Measurements from ENCODE around the gene TRIM62. TPM values are rescaled to one million over a fixed set of nuclear protein-coding genes. Genes with fewer than 3 reads are reported as not detected.
"Not testable (repeated sequence)": the region's sequence is repeated elsewhere in the genome, so short reads cannot be mapped to it uniquely, and the experiment has no call there.

TRIM62 gene
- polyA plus RNA-seq, 4 donors, result 2.4 to 3.6 (median 2.8) TPM

- FAIRE-seq, result no peak
- peaks cover 2 to 22% (median 4%) of the 10 kb centered on the region in 3 donors for H3K36me3 ChIP-seq (ENCODE audit: control insufficient read depth in 3 of 3, insufficient read depth in 2 of 3, low read depth in 1 of 3, low read length in 3 of 3)
These were observed 39.3 kb downstream of the TRIM62 start for GRCh38 chr1:33142483-33143064.

GRCh38 chr1:33141781-33142180 lies 40.1 kb downstream of the TRIM62 start:
- Histone ChIP-seq H3K4me3 (ENCODE audit: low read depth in 1 of 3, low read length in 3 of 3) (no peak overlapping the region), H3K4me1 (ENCODE audit: control insufficient read depth in 3 of 3, insufficient read depth in 2 of 3, low read depth in 1 of 3, low read length in 2 of 3) (no peaks in the 10 kb centered on the region), H3K27me3 (ENCODE audit: control insufficient read depth in 3 of 3, insufficient read depth in 3 of 3, low read length in 3 of 3) (no peaks in the 10 kb centered on the region), H3K9me3 (ENCODE audit: control insufficient read depth in 2 of 2, insufficient read depth in 1 of 2, low read depth in 1 of 2, low read length in 1 of 2) (no peaks in the 10 kb centered on the region), H3K36me3 (ENCODE audit: control insufficient read depth in 3 of 3, insufficient read depth in 2 of 3, low read depth in 1 of 3, low read length in 3 of 3) (peaks cover 0 to 14% (median 2%) of the 10 kb centered on the region in 3 donors), H3K27ac (ENCODE audit: low read depth in 1 of 3, low read length in 2 of 3) (no peak overlapping the region)
- no peak for FAIRE-seq
- WGBS, 3 donors, result 62 to 76% (median 70%) methylated on average over 3 of the region's 3 CpGs
- no peak for DNase-seq

More at GRCh38 chr1:33142483-33143064, 39.3 kb downstream of the TRIM62 start:
- Histone ChIP-seq H3K27me3 (ENCODE audit: control insufficient read depth in 3 of 3, insufficient read depth in 3 of 3, low read length in 3 of 3) (no peaks in the 10 kb centered on the region), H3K4me3 (ENCODE audit: low read depth in 1 of 3, low read length in 3 of 3) (no peak overlapping the region), H3K4me1 (ENCODE audit: control insufficient read depth in 3 of 3, insufficient read depth in 2 of 3, low read depth in 1 of 3, low read length in 2 of 3) (no peaks in the 10 kb centered on the region), H3K27ac (ENCODE audit: low read depth in 1 of 3, low read length in 2 of 3) (no peak overlapping the region), H3K9me3 (ENCODE audit: control insufficient read depth in 2 of 2, insufficient read depth in 1 of 2, low read depth in 1 of 2, low read length in 1 of 2) (no peaks in the 10 kb centered on the region)
- DNase-seq, result no peak
- WGBS, 3 donors, result 58 to 76% (median 69%) methylated on average over 7 of the region's 7 CpGs

- 77 to 88% (median 84%) methylated on average over 2 of the region's 2 CpGs for WGBS, 3 donors
- no peak for DNase-seq
- no peak for FAIRE-seq
- Histone ChIP-seq H3K27me3 (ENCODE audit: control insufficient read depth in 3 of 3, insufficient read depth in 3 of 3, low read length in 3 of 3) (no peaks in the 10 kb centered on the region), H3K4me1 (ENCODE audit: control insufficient read depth in 3 of 3, insufficient read depth in 2 of 3, low read depth in 1 of 3, low read length in 2 of 3) (no peaks in the 10 kb centered on the region), H3K4me3 (ENCODE audit: low read depth in 1 of 3, low read length in 3 of 3) (no peak overlapping the region), H3K36me3 (ENCODE audit: control insufficient read depth in 3 of 3, insufficient read depth in 2 of 3, low read depth in 1 of 3, low read length in 3 of 3) (peaks cover 0 to 9% (median 0%) of the 10 kb centered on the region in 3 donors), H3K9me3 (ENCODE audit: control insufficient read depth in 2 of 2, insufficient read depth in 1 of 2, low read depth in 1 of 2, low read length in 1 of 2) (no peaks in the 10 kb centered on the region), H3K27ac (ENCODE audit: low read depth in 1 of 3, low read length in 2 of 3) (no peak overlapping the region)
These were observed 40.6 kb downstream of the TRIM62 start for GRCh38 chr1:33141216-33141615.

- Histone ChIP-seq H3K4me3 (ENCODE audit: low read depth in 1 of 3, low read length in 3 of 3) (no peak overlapping the region), H3K4me1 (ENCODE audit: control insufficient read depth in 3 of 3, insufficient read depth in 2 of 3, low read depth in 1 of 3, low read length in 2 of 3) (no peaks in the 10 kb centered on the region), H3K9me3 (ENCODE audit: control insufficient read depth in 2 of 2, insufficient read depth in 1 of 2, low read depth in 1 of 2, low read length in 1 of 2) (no peaks in the 10 kb centered on the region), H3K36me3 (ENCODE audit: control insufficient read depth in 3 of 3, insufficient read depth in 2 of 3, low read depth in 1 of 3, low read length in 3 of 3) (peaks cover 0 to 1% (median 0%) of the 10 kb centered on the region in 3 donors), H3K27ac (ENCODE audit: low read depth in 1 of 3, low read length in 2 of 3) (no peak overlapping the region), H3K27me3 (ENCODE audit: control insufficient read depth in 3 of 3, insufficient read depth in 3 of 3, low read length in 3 of 3) (no peaks in the 10 kb centered on the region)
- 59 to 67% (median 60%) methylated on average over 8 to 9 of the region's 9 CpGs for WGBS, 3 donors
- DNase-seq, result no peak
- FAIRE-seq, result no peak
These were observed 41.4 kb downstream of the TRIM62 start for GRCh38 chr1:33140153-33141149.

- peak in 1 of 2 donors; percentile 45 for DNase-seq
- Histone ChIP-seq H3K9me3 (ENCODE audit: control insufficient read depth in 2 of 2, insufficient read depth in 1 of 2, low read depth in 1 of 2, low read length in 1 of 2) (no peaks in the 10 kb centered on the region), H3K4me1 (ENCODE audit: control insufficient read depth in 3 of 3, insufficient read depth in 2 of 3, low read depth in 1 of 3, low read length in 2 of 3) (no peaks in the 10 kb centered on the region), H3K27me3 (ENCODE audit: control insufficient read depth in 3 of 3, insufficient read depth in 3 of 3, low read length in 3 of 3) (no peaks in the 10 kb centered on the region), H3K27ac (ENCODE audit: low read depth in 1 of 3, low read length in 2 of 3) (no peak overlapping the region), H3K4me3 (ENCODE audit: low read depth in 1 of 3, low read length in 3 of 3) (no peak overlapping the region), H3K36me3 (ENCODE audit: control insufficient read depth in 3 of 3, insufficient read depth in 2 of 3, low read depth in 1 of 3, low read length in 3 of 3) (no peaks in the 10 kb centered on the region)
- FAIRE-seq, result no peak
- 40 to 62% (median 61%) methylated on average over 8 of the region's 8 CpGs for WGBS, 3 donors
These were observed 44.0 kb downstream of the TRIM62 start for GRCh38 chr1:33137800-33138199.

GRCh38 chr1:33136041-33136440 lies 45.8 kb downstream of the TRIM62 start:
- not testable (repeated sequence) for H3K9me3 ChIP-seq (ENCODE audit: control insufficient read depth in 2 of 2, insufficient read depth in 1 of 2, low read depth in 1 of 2, low read length in 1 of 2); H3K27ac ChIP-seq (ENCODE audit: low read depth in 1 of 3, low read length in 2 of 3); H3K27me3 ChIP-seq (ENCODE audit: control insufficient read depth in 3 of 3, insufficient read depth in 3 of 3, low read length in 3 of 3); H3K36me3 ChIP-seq (ENCODE audit: control insufficient read depth in 3 of 3, insufficient read depth in 2 of 3, low read depth in 1 of 3, low read length in 3 of 3); DNase-seq; FAIRE-seq; H3K4me3 ChIP-seq (ENCODE audit: low read depth in 1 of 3, low read length in 3 of 3); H3K4me1 ChIP-seq (ENCODE audit: control insufficient read depth in 3 of 3, insufficient read depth in 2 of 3, low read depth in 1 of 3, low read length in 2 of 3)
- WGBS, 3 donors, result 94 to 100% (median 100%) methylated on average over 1 of the region's 1 CpG

GRCh38 chr1:33133478-33134105 lies 48.3 kb downstream of the TRIM62 start:
- peaks cover 0 to 2% (median 0%) of the 10 kb centered on the region in 3 donors for H3K27me3 ChIP-seq (ENCODE audit: control insufficient read depth in 3 of 3, insufficient read depth in 3 of 3, low read length in 3 of 3)
- H3K27ac ChIP-seq (ENCODE audit: low read depth in 1 of 3, low read length in 2 of 3), result no peak overlapping the region
- H3K4me1 ChIP-seq (ENCODE audit: control insufficient read depth in 3 of 3, insufficient read depth in 2 of 3, low read depth in 1 of 3, low read length in 2 of 3), result peaks cover 0 to 3% (median 0%) of the 10 kb centered on the region in 3 donors
- FAIRE-seq (no peak), DNase-seq (no peak)
- 80 to 84% (median 81%) methylated on average over 10 of the region's 10 CpGs for WGBS, 3 donors
- no peaks in the 10 kb centered on the region for H3K36me3 ChIP-seq (ENCODE audit: control insufficient read depth in 3 of 3, insufficient read depth in 2 of 3, low read depth in 1 of 3, low read length in 3 of 3)
- H3K4me3 ChIP-seq (ENCODE audit: low read depth in 1 of 3, low read length in 3 of 3), result no peak overlapping the region
- H3K9me3 ChIP-seq (ENCODE audit: control insufficient read depth in 2 of 2, insufficient read depth in 1 of 2, low read depth in 1 of 2, low read length in 1 of 2), result no peaks in the 10 kb centered on the region

- H3K27me3 ChIP-seq (ENCODE audit: control insufficient read depth in 3 of 3, insufficient read depth in 3 of 3, low read length in 3 of 3), result peaks cover 0 to 2% (median 0%) of the 10 kb centered on the region in 3 donors
- no peaks in the 10 kb centered on the region for H3K9me3 ChIP-seq (ENCODE audit: control insufficient read depth in 2 of 2, insufficient read depth in 1 of 2, low read depth in 1 of 2, low read length in 1 of 2)
- no peak overlapping the region for H3K27ac ChIP-seq (ENCODE audit: low read depth in 1 of 3, low read length in 2 of 3)
- H3K4me1 ChIP-seq (ENCODE audit: control insufficient read depth in 3 of 3, insufficient read depth in 2 of 3, low read depth in 1 of 3, low read length in 2 of 3), result peaks cover 0 to 3% (median 0%) of the 10 kb centered on the region in 3 donors
- no peak overlapping the region for H3K4me3 ChIP-seq (ENCODE audit: low read depth in 1 of 3, low read length in 3 of 3)
- DNase-seq (no peak), FAIRE-seq (no peak)
- H3K36me3 ChIP-seq (ENCODE audit: control insufficient read depth in 3 of 3, insufficient read depth in 2 of 3, low read depth in 1 of 3, low read length in 3 of 3), result no peaks in the 10 kb centered on the region
- 88 to 96% (median 93%) methylated on average over 2 of the region's 2 CpGs for WGBS, 3 donors
These were observed 49.3 kb downstream of the TRIM62 start for GRCh38 chr1:33132549-33132948.
